ENCODE results near the gene TMEM59L. TPM values are rescaled to one million over a fixed set of nuclear protein-coding genes. Genes with fewer than 3 reads are reported as not detected.
A peak's percentile ranks its signal among the peaks of the same experiment; 100 is the strongest.

The TMEM59L gene
- total and polyA plus RNA-seq, 10 donors: 0.15 to 0.74 (median 0.49) TPM; not detected in 5

- H3K4me3 ChIP-seq: no peak overlapping the region
- WGBS, 5 donors: 73 to 93% (median 85%) methylated on average over 2 to 8 of the region's 8 CpGs
- H3K4me1 ChIP-seq: peaks cover 0 to 31% (median 24%) of the 10 kb centered on the region in 6 donors
- TF ChIP-seq CTCF (IDR thresholded peaks at IDR 0.05 in 8 of 11, conservative IDR thresholded peaks at IDR 0.05 in 3 of 11) (no peak), POLR2A (IDR thresholded peaks at IDR 0.05) (no peak), POLR2AphosphoS5 (IDR thresholded peaks at IDR 0.05) (peak in 1 of 3 donors; percentile 22)
- no peak overlapping the region for H3K27ac ChIP-seq
- DNase-seq: no peak
- intact Hi-C loops (cut with DNase I; ENCODE audit: low total_unique reads): no loop called here
- H3K36me3 ChIP-seq: no peaks in the 10 kb centered on the region
- no peaks in the 10 kb centered on the region for H3K9me3 ChIP-seq
- peaks cover 0 to 17% (median 0%) of the 10 kb centered on the region in 7 donors for H3K27me3 ChIP-seq (replicated peaks in 1 of 7)
Measured at GRCh38 chr19:18633321-18633720, 20.7 kb downstream of the TMEM59L start.

- H3K27me3 ChIP-seq (replicated peaks in 1 of 7): peaks cover 0 to 16% (median 0%) of the 10 kb centered on the region in 7 donors
- H3K27ac ChIP-seq: peak overlapping the region in 1 of 8 donors; percentile 89
- TF ChIP-seq POLR2AphosphoS5 (IDR thresholded peaks at IDR 0.05) (no peak), CTCF (IDR thresholded peaks at IDR 0.05 in 8 of 11, conservative IDR thresholded peaks at IDR 0.05 in 3 of 11) (no peak), POLR2A (IDR thresholded peaks at IDR 0.05) (no peak)
- peaks cover 0 to 35% (median 28%) of the 10 kb centered on the region in 6 donors for H3K4me1 ChIP-seq
- no peaks in the 10 kb centered on the region for H3K36me3 ChIP-seq
- WGBS, 5 donors: 61 to 75% (median 61%) methylated on average over 10 to 12 of the region's 12 CpGs
- DNase-seq: no peak
- H3K4me3 ChIP-seq: no peak overlapping the region
- intact Hi-C loops (cut with DNase I; ENCODE audit: low total_unique reads): no loop called here
- H3K9me3 ChIP-seq: no peaks in the 10 kb centered on the region
Measured at GRCh38 chr19:18634612-18635297, 22.1 kb downstream of the TMEM59L start.

GRCh38 chr19:18635831-18636182, 23.1 kb downstream of the TMEM59L start:
- no peak for DNase-seq
- Histone ChIP-seq H3K9me3 (no peaks in the 10 kb centered on the region), H3K27ac (peak overlapping the region in 3 of 8 donors; percentile 86 to 90 (median 89)), H3K36me3 (peaks cover 0 to 7% (median 0%) of the 10 kb centered on the region in 6 donors), H3K27me3 (replicated peaks in 1 of 7) (peaks cover 0 to 11% (median 0%) of the 10 kb centered on the region in 7 donors), H3K4me1 (peaks cover 0 to 35% (median 28%) of the 10 kb centered on the region in 6 donors), H3K4me3 (peak overlapping the region in 5 of 8 donors; percentile 71 to 89 (median 75))
- intact Hi-C loops (cut with DNase I; ENCODE audit: low total_unique reads): no loop called here
- WGBS, 5 donors: 13 to 19% (median 17%) methylated on average over 6 of the region's 6 CpGs
- TF ChIP-seq POLR2A (IDR thresholded peaks at IDR 0.05) (no peak), POLR2AphosphoS5 (IDR thresholded peaks at IDR 0.05) (no peak), CTCF (IDR thresholded peaks at IDR 0.05 in 8 of 11, conservative IDR thresholded peaks at IDR 0.05 in 3 of 11) (no peak)

- Histone ChIP-seq H3K4me3 (peak overlapping the region; percentile 39 to 89 (median 72)), H3K27ac (peak overlapping the region; percentile 51 to 90 (median 83)), H3K27me3 (replicated peaks in 1 of 7) (peaks cover 0 to 11% (median 0%) of the 10 kb centered on the region in 7 donors), H3K9me3 (no peaks in the 10 kb centered on the region), H3K4me1 (peaks cover 0 to 35% (median 28%) of the 10 kb centered on the region in 6 donors), H3K36me3 (peaks cover 0 to 8% (median 0%) of the 10 kb centered on the region in 6 donors)
- DNase-seq: peak; percentile 100
- TF ChIP-seq CTCF (IDR thresholded peaks at IDR 0.05 in 8 of 11, conservative IDR thresholded peaks at IDR 0.05 in 3 of 11): peak in 1 of 11 experiments; percentile 13
- TF ChIP-seq POLR2A (IDR thresholded peaks at IDR 0.05): no peak
- intact Hi-C loops (cut with DNase I; ENCODE audit: low total_unique reads): no loop called here
- 1 to 2% (median 2%) methylated on average over 42 to 44 of the region's 44 CpGs for WGBS, 5 donors
Measured at GRCh38 chr19:18636183-18636968, 23.7 kb downstream of the TMEM59L start.

Measured in spleen (tissue), 11 donors.